HepG2 (cell line): ENCODE data around the gene ZNF132. TPM values are rescaled to one million over a fixed set of nuclear protein-coding genes. Genes with fewer than 3 reads are reported as not detected.

Experiments used
- ARNT2 ChIP-seq: sonication (generic); formaldehyde crosslinking; IDR thresholded peaks from 2 replicates; pipeline ENCODE4 v1.8.0; 2022; ENCODE audit warnings: mild to moderate bottlenecking, low read depth, missing genetic modification reagents, moderate library complexity
- BRCA1 ChIP-seq: sonication (generic); formaldehyde crosslinking; IDR thresholded peaks from 2 replicates; pipeline ENCODE4 v1.4.0; 2020; ENCODE audit warnings: missing genetic modification reagents
- HBP1 ChIP-seq: IDR thresholded peaks from 2 replicates; pipeline ENCODE4 v1.6.1; 2016; ENCODE audit warnings: low read depth, control low read depth
- KLF12 ChIP-seq: sonication (generic); formaldehyde crosslinking; IDR thresholded peaks from 2 replicates; pipeline ENCODE4 v1.4.0; 2020; ENCODE audit warnings: missing genetic modification reagents, borderline replicate concordance
- POLR2AphosphoS2 ChIP-seq: IDR thresholded peaks from 2 replicates; pipeline ENCODE4 v1.6.1; 2011; ENCODE audit warnings: low read depth, low read length, improper control_type of control experiment
- RFXANK ChIP-seq: IDR thresholded peaks from 2 replicates; pipeline ENCODE4 v1.6.1; 2016
- TBX2 ChIP-seq: sonication (generic); formaldehyde crosslinking; IDR thresholded peaks from 2 replicates; pipeline ENCODE4 v1.5.0; 2020; ENCODE audit warnings: missing genetic modification reagents, mild to moderate bottlenecking, borderline replicate concordance
- TOE1 ChIP-seq: sonication (generic); formaldehyde crosslinking; IDR thresholded peaks from 2 replicates; pipeline ENCODE4 v1.4.0; 2020; ENCODE audit warnings: mild to moderate bottlenecking, missing genetic modification reagents
- ZNF138 ChIP-seq: sonication (generic); formaldehyde crosslinking; IDR thresholded peaks from 2 replicates; pipeline ENCODE4 v1.5.0; 2020; ENCODE audit warnings: mild to moderate bottlenecking, low read depth, missing genetic modification reagents
- ZNF607 ChIP-seq: sonication (generic); formaldehyde crosslinking; IDR thresholded peaks from 2 replicates; pipeline ENCODE4 v1.5.1; 2020; ENCODE audit warnings: missing genetic modification reagents, mild to moderate bottlenecking, borderline replicate concordance
- ZSCAN9 ChIP-seq: IDR thresholded peaks from 2 replicates; pipeline ENCODE4 v1.6.1; 2016; ENCODE audit warnings: borderline replicate concordance
- polyA plus RNA-seq, 8 experiments: library from polyadenylated mRNA; depleted of rRNA in 3 of 8; stranded (reverse) in 7 of 8; unstranded in 1 of 8; fragments of >200 nt; fragmentation: Illumina TruSeq in 4 of 8; extraction: Trizol in 4 of 8; gene quantifications; 2 replicates each; pipeline versions ENCODE4 v1.2.1 to v1.2.3, GENCODE V29; 2011 to 2016; ENCODE audit warnings: low read depth in 4 of 8, missing spikeins in 1 of 8, mixed read lengths in 1 of 8; ENCODE audit not compliant: insufficient read depth in 1 of 8
- total RNA-seq, 5 experiments: library from RNA; depleted of rRNA; stranded (reverse); fragments of >200 nt; fragmentation: Illumina TruSeq; extraction: Trizol; gene quantifications; 2 replicates each; pipeline ENCODE4 v1.2.3, GENCODE V29; 2016; ENCODE audit warnings: low read depth in 1 of 5
- TF ChIP-seq, protein P1 (sequence below): sonication (generic); formaldehyde crosslinking; IDR thresholded peaks from 2 replicates; pipeline ENCODE4 v1.5.0; 2020; ENCODE audit warnings: mild to moderate bottlenecking, missing genetic modification reagents
- TF ChIP-seq, protein P2 (sequence below): sonication (generic); formaldehyde crosslinking; IDR thresholded peaks from 2 replicates; pipeline ENCODE4 v1.4.0; 2020; ENCODE audit warnings: missing genetic modification reagents, borderline replicate concordance
- TF ChIP-seq, protein P3 (sequence below): sonication (generic); formaldehyde crosslinking; IDR thresholded peaks from 2 replicates; pipeline ENCODE4 v1.4.0; 2020; ENCODE audit warnings: missing genetic modification reagents
- TF ChIP-seq, protein P4 (sequence below): sonication (generic); formaldehyde crosslinking; IDR thresholded peaks from 2 replicates; pipeline ENCODE4; 2020; ENCODE audit warnings: missing genetic modification reagents, mild to moderate bottlenecking, borderline replicate concordance
- TF ChIP-seq, protein P5 (sequence below): fragments of 450-650 bp; IDR thresholded peaks from 2 replicates; pipeline ENCODE4 v1.6.1; 2016

Gene ZNF132
- total and polyA plus RNA-seq, 2 of the 13 experiments (the other 11 are each of a cell fraction or from before 2014, with no cell fraction given): not detected

GRCh38 chr19:58400916-58401839, 38.8 kb downstream of the ZNF132 start (continued):
- TF ChIP-seq, protein P1, sequence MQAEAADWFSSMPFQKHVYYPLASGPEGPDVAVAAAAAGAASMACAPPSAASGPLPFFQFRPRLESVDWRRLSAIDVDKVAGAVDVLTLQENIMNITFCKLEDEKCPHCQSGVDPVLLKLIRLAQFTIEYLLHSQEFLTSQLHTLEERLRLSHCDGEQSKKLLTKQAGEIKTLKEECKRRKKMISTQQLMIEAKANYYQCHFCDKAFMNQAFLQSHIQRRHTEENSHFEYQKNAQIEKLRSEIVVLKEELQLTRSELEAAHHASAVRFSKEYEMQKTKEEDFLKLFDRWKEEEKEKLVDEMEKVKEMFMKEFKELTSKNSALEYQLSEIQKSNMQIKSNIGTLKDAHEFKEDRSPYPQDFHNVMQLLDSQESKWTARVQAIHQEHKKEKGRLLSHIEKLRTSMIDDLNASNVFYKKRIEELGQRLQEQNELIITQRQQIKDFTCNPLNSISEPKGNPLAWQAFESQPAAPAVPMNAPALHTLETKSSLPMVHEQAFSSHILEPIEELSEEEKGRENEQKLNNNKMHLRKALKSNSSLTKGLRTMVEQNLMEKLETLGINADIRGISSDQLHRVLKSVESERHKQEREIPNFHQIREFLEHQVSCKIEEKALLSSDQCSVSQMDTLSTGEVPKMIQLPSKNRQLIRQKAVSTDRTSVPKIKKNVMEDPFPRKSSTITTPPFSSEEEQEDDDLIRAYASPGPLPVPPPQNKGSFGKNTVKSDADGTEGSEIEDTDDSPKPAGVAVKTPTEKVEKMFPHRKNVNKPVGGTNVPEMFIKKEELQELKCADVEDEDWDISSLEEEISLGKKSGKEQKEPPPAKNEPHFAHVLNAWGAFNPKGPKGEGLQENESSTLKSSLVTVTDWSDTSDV (CRISPR knock-in tag): 0 out of 2 replicates have a peak, but pooled peaks have one; percentile 29
- TF ChIP-seq, protein P2, sequence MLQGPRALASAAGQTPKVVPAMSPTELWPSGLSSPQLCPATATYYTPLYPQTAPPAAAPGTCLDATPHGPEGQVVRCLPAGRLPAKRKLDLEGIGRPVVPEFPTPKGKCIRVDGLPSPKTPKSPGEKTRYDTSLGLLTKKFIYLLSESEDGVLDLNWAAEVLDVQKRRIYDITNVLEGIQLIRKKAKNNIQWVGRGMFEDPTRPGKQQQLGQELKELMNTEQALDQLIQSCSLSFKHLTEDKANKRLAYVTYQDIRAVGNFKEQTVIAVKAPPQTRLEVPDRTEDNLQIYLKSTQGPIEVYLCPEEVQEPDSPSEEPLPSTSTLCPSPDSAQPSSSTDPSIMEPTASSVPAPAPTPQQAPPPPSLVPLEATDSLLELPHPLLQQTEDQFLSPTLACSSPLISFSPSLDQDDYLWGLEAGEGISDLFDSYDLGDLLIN (CRISPR knock-in tag): no peak
- TF ChIP-seq, protein P3, sequence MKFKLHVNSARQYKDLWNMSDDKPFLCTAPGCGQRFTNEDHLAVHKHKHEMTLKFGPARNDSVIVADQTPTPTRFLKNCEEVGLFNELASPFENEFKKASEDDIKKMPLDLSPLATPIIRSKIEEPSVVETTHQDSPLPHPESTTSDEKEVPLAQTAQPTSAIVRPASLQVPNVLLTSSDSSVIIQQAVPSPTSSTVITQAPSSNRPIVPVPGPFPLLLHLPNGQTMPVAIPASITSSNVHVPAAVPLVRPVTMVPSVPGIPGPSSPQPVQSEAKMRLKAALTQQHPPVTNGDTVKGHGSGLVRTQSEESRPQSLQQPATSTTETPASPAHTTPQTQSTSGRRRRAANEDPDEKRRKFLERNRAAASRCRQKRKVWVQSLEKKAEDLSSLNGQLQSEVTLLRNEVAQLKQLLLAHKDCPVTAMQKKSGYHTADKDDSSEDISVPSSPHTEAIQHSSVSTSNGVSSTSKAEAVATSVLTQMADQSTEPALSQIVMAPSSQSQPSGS (CRISPR knock-in tag): peak; percentile 41; the same call in 1 of the 2 replicates
- peak; percentile 60; the same call in 1 of the 2 replicates for TF ChIP-seq ZNF138 (CRISPR knock-in tag)
- no peak for TF ChIP-seq TOE1 (CRISPR knock-in tag)
- peak; percentile 54; the same call in 1 of the 2 replicates for TF ChIP-seq KLF12 (CRISPR knock-in tag)
- 0 out of 2 replicates have a peak, but pooled peaks have one; percentile 25 for TF ChIP-seq HBP1 (CRISPR knock-in tag)
- TF ChIP-seq ARNT2 (CRISPR knock-in tag): peak; percentile 15; the same call in 1 of the 2 replicates
- no peak for TF ChIP-seq POLR2AphosphoS2
- TF ChIP-seq ZSCAN9 (CRISPR knock-in tag): no peak
- TF ChIP-seq ZNF607 (CRISPR knock-in tag): 0 out of 2 replicates have a peak, but pooled peaks have one; percentile 35
- TF ChIP-seq, protein P4, sequence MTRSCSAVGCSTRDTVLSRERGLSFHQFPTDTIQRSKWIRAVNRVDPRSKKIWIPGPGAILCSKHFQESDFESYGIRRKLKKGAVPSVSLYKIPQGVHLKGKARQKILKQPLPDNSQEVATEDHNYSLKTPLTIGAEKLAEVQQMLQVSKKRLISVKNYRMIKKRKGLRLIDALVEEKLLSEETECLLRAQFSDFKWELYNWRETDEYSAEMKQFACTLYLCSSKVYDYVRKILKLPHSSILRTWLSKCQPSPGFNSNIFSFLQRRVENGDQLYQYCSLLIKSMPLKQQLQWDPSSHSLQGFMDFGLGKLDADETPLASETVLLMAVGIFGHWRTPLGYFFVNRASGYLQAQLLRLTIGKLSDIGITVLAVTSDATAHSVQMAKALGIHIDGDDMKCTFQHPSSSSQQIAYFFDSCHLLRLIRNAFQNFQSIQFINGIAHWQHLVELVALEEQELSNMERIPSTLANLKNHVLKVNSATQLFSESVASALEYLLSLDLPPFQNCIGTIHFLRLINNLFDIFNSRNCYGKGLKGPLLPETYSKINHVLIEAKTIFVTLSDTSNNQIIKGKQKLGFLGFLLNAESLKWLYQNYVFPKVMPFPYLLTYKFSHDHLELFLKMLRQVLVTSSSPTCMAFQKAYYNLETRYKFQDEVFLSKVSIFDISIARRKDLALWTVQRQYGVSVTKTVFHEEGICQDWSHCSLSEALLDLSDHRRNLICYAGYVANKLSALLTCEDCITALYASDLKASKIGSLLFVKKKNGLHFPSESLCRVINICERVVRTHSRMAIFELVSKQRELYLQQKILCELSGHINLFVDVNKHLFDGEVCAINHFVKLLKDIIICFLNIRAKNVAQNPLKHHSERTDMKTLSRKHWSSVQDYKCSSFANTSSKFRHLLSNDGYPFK (CRISPR knock-in tag): peak; percentile 56; the same call in 1 of the 2 replicates
- TF ChIP-seq, protein P5, sequence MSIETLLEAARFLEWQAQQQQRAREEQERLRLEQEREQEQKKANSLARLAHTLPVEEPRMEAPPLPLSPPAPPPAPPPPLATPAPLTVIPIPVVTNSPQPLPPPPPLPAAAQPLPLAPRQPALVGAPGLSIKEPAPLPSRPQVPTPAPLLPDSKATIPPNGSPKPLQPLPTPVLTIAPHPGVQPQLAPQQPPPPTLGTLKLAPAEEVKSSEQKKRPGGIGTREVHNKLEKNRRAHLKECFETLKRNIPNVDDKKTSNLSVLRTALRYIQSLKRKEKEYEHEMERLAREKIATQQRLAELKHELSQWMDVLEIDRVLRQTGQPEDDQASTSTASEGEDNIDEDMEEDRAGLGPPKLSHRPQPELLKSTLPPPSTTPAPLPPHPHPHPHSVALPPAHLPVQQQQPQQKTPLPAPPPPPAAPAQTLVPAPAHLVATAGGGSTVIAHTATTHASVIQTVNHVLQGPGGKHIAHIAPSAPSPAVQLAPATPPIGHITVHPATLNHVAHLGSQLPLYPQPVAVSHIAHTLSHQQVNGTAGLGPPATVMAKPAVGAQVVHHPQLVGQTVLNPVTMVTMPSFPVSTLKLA: peak; percentile 75
- TF ChIP-seq BRCA1: no peak
- peak; percentile 98 for TF ChIP-seq RFXANK (CRISPR knock-in tag)
- peak; percentile 89 for TF ChIP-seq TBX2
